KMS-11 (cell line): ENCODE data around the gene MIPOL1.

Experiments used
- H2AFZ ChIP-seq: fragments of 200-600 bp; sonication (generic); 2 replicates; pipeline ENCODE4 v1.6.1; 2016; ENCODE audit warnings: antibody characterized with exemption, mixed run types, low read depth
- H3K27ac ChIP-seq: fragments of 200-600 bp; sonication (generic); 2 replicates; pipeline ENCODE4 v1.6.1; 2016; ENCODE audit warnings: mild to moderate bottlenecking, mixed run types
- H3K27me3 ChIP-seq: fragments of 200-600 bp; sonication (generic); 2 replicates; pipeline ENCODE4 v1.6.1; 2017; ENCODE audit warnings: mild to moderate bottlenecking, low read depth, mixed run types, moderate library complexity; ENCODE audit not compliant: insufficient read depth
- H3K36me3 ChIP-seq: fragments of 200-600 bp; sonication (generic); 2 replicates; pipeline ENCODE4 v1.6.1; 2017; ENCODE audit warnings: mild to moderate bottlenecking, mixed run types; ENCODE audit not compliant: insufficient read depth
- H3K4me1 ChIP-seq: fragments of 200-600 bp; sonication (generic); 2 replicates; pipeline ENCODE4 v1.6.1; 2016; ENCODE audit warnings: mild to moderate bottlenecking, low read depth, mixed run types; ENCODE audit not compliant: poor library complexity, severe bottlenecking
- H3K4me2 ChIP-seq: fragments of 200-600 bp; sonication (generic); 2 replicates; pipeline ENCODE4 v1.7.0; 2016; ENCODE audit warnings: mild to moderate bottlenecking, mixed run types
- H3K4me3 ChIP-seq: fragments of 200-600 bp; sonication (generic); IDR thresholded peaks from 2 replicates; pipeline ENCODE4 v1.6.1; 2017; ENCODE audit warnings: low read depth, low read length, mixed read lengths; ENCODE audit not compliant: insufficient read depth
- H3K79me2 ChIP-seq: fragments of 200-600 bp; sonication (generic); 2 replicates; pipeline ENCODE4 v1.6.1; 2016; ENCODE audit warnings: low read depth, mixed run types; ENCODE audit not compliant: insufficient read depth
- H3K9ac ChIP-seq: fragments of 200-600 bp; sonication (generic); 2 replicates; pipeline ENCODE4 v1.6.1; 2016; ENCODE audit warnings: mild to moderate bottlenecking, mixed run types
- H4K20me1 ChIP-seq: fragments of 200-600 bp; sonication (generic); 2 replicates; pipeline ENCODE4 v1.6.1; 2016; ENCODE audit warnings: mild to moderate bottlenecking, mixed run types; ENCODE audit not compliant: insufficient read depth
- CTCF ChIP-seq: fragments of 200-600 bp; sonication (generic); conservative IDR thresholded peaks from 2 replicates; pipeline ENCODE4 v1.6.1; 2017; ENCODE audit warnings: low read depth, mild to moderate bottlenecking, antibody characterized with exemption, low read length, moderate library complexity, mixed read lengths

MIPOL1 gene

GRCh38 chr14:37170237-37170636, 27.5 kb upstream of the MIPOL1 start:
- Histone ChIP-seq H3K4me3 (no peak overlapping the region), H3K9ac (no peak overlapping the region), H3K4me1 (no peaks in the 10 kb centered on the region), H3K36me3 (no peaks in the 10 kb centered on the region), H2AFZ (no peak overlapping the region), H3K27me3 (no peaks in the 10 kb centered on the region), H3K4me2 (no peak overlapping the region), H4K20me1 (no peaks in the 10 kb centered on the region), H3K27ac (no peak overlapping the region), H3K79me2 (no peaks in the 10 kb centered on the region)
- TF ChIP-seq CTCF, result no peak

GRCh38 chr14:37170993-37171392, 26.7 kb upstream of the MIPOL1 start:
- no peak for TF ChIP-seq CTCF
- no peak overlapping the region for H3K27ac ChIP-seq
- H4K20me1 ChIP-seq, result no peaks in the 10 kb centered on the region
- H3K4me2 ChIP-seq, result no peak overlapping the region
- H3K4me1 ChIP-seq, result no peaks in the 10 kb centered on the region
- H2AFZ ChIP-seq, result no peak overlapping the region
- H3K9ac ChIP-seq, result no peak overlapping the region
- H3K27me3 ChIP-seq, result no peaks in the 10 kb centered on the region
- no peaks in the 10 kb centered on the region for H3K36me3 ChIP-seq
- H3K4me3 ChIP-seq, result no peak overlapping the region
- no peaks in the 10 kb centered on the region for H3K79me2 ChIP-seq

- TF ChIP-seq CTCF, result no peak
- no peak overlapping the region for H3K4me3 ChIP-seq
- H3K4me2 ChIP-seq, result no peak overlapping the region
- H3K4me1 ChIP-seq, result no peaks in the 10 kb centered on the region
- no peaks in the 10 kb centered on the region for H3K27me3 ChIP-seq
- no peak overlapping the region for H2AFZ ChIP-seq
- no peaks in the 10 kb centered on the region for H3K36me3 ChIP-seq
- H3K79me2 ChIP-seq, result no peaks in the 10 kb centered on the region
- no peak overlapping the region for H3K27ac ChIP-seq
- H3K9ac ChIP-seq, result no peak overlapping the region
- no peaks in the 10 kb centered on the region for H4K20me1 ChIP-seq
Observed at GRCh38 chr14:37171678-37172023, 26.1 kb upstream of the MIPOL1 start.

GRCh38 chr14:37172024-37172869, 25.5 kb upstream of the MIPOL1 start, which contains the start of gene SLC25A21:
Gene SLC25A21 (minus strand): TSS chr14:37172606.
- H3K4me3 ChIP-seq, result no peak within 1 kb of the TSS
- no peak within 1 kb of the TSS for H2AFZ ChIP-seq
- H3K27me3 ChIP-seq, result no peaks in the 10 kb centered on the region
- H3K9ac ChIP-seq, result no peak within 1 kb of the TSS
- no peak for TF ChIP-seq CTCF
- no peak within 1 kb of the TSS for H3K27ac ChIP-seq
- H3K4me2 ChIP-seq, result no peak within 1 kb of the TSS
- no peaks in the 10 kb centered on the region for H3K4me1 ChIP-seq
- H3K79me2 ChIP-seq, result no peaks in the 10 kb centered on the region
- H4K20me1 ChIP-seq, result no peaks in the 10 kb centered on the region
- H3K36me3 ChIP-seq, result no peaks in the 10 kb centered on the region
